K562 (cell line): Measurements from ENCODE around the gene ACY1. TPM values are rescaled to one million over a fixed set of nuclear protein-coding genes. Genes with fewer than 3 reads are reported as not detected.
A peak's percentile ranks its signal among the peaks of the same experiment; 100 is the strongest.

ENCODE experiments used
- ATAC-seq: fragments of 200-7000 bp; cut with Tn5 transposase; 3 replicates; pipeline ENCODE4 v1.9.1; 2020; ENCODE audit warnings: moderate library complexity
- BruUV-seq: library from RNA; stranded (reverse); fragments of 400-500 nt; replicated peaks from 2 replicates; lab custom pipeline; 2021; lab: Mats Ljungman, UMichigan
- CTCF ChIA-PET: fragments of 300-600 bp; formaldehyde crosslinking; extraction: SDS; loops from one replicate; lab custom pipeline; 2021; ENCODE audit warnings: low intra/inter-chr PET ratio; lab: Yijun Ruan, JAX
- POLR2A ChIA-PET: fragments of 300-600, 350-650 bp; sonication (Branson Sonifier 250); formaldehyde crosslinking; extraction: SDS; loops from one replicate; lab custom pipeline; 2021; ENCODE audit warnings: antibody characterized with exemption, inconsistent platforms; lab: Yijun Ruan, JAX
- DNase-seq, 4 experiments: peaks; one replicate each; pipeline versions ENCODE4 v3.0.0 to v3.0.0-alpha.2; 2011 to 2018; ENCODE audit warnings: low spot score in 3 of 4, mixed read lengths in 3 of 4; ENCODE audit errors: extremely low read depth in 1 of 4
- FAIRE-seq: peaks from 2 replicates; lab custom pipeline; 2011; peaks lifted over from hg19 to GRCh38; lab: Jason Lieb, UNC
- H2AFZ ChIP-seq: 2 replicates; pipeline ENCODE4 v1.6.0; 2011; ENCODE audit warnings: low read depth, low read length, control low read depth, inconsistent platforms
- H3K27ac ChIP-seq: fragments of 200-600 bp; 3 replicates; pipeline ENCODE4 v1.8.0; 2011; ENCODE audit warnings: low read depth, mild to moderate bottlenecking, control low read depth, inconsistent platforms, low read length, moderate library complexity, mixed read lengths; ENCODE audit errors: extremely low read depth
- H3K27me3 ChIP-seq, 2 experiments: fragments of 300-600 bp in 1 of 2; 2 replicates in 1 of 2; 3 replicates in 1 of 2; pipeline versions ENCODE4 v1.6.0 to v1.8.0; 2011; ENCODE audit warnings: inconsistent platforms in 2 of 2, low read length in 2 of 2, mild to moderate bottlenecking in 1 of 2, mixed read lengths in 1 of 2, moderate library complexity in 1 of 2; ENCODE audit not compliant: control insufficient read depth in 2 of 2, insufficient read depth in 2 of 2
- H3K36me3 ChIP-seq: fragments of 300-600 bp; 3 replicates; pipeline ENCODE4 v1.8.0; 2011; ENCODE audit warnings: mild to moderate bottlenecking, low read length, inconsistent platforms; ENCODE audit not compliant: control insufficient read depth, insufficient read depth
- H3K4me1 ChIP-seq, 2 experiments: fragments of 200-600 bp in 1 of 2; replicated peaks in 1 of 2; 2 replicates in 1 of 2; 3 replicates in 1 of 2; pipeline versions ENCODE4 v1.5.1 to v1.8.0; 2011; ENCODE audit warnings: inconsistent platforms in 2 of 2, low read length in 2 of 2, mild to moderate bottlenecking in 1 of 2, mixed read lengths in 1 of 2, moderate library complexity in 1 of 2; ENCODE audit not compliant: control insufficient read depth in 2 of 2, insufficient read depth in 2 of 2
- H3K4me2 ChIP-seq: 2 replicates; pipeline ENCODE4 v1.6.1; 2011; ENCODE audit warnings: low read length, control low read depth, inconsistent platforms, mixed read lengths; ENCODE audit not compliant: insufficient read depth
- H3K4me3 ChIP-seq: fragments of 200-600 bp; sonication (generic), shearing (Covaris generic); 2 replicates; pipeline ENCODE4 v1.5.1; 2016; ENCODE audit warnings: control low read depth, inconsistent platforms
- H3K79me2 ChIP-seq: fragments of 200-600 bp; 3 replicates; pipeline ENCODE4 v1.8.0; 2011; ENCODE audit warnings: low read length, inconsistent platforms; ENCODE audit not compliant: control insufficient read depth, insufficient read depth
- H3K9ac ChIP-seq, 2 experiments: 2 replicates each; pipeline versions ENCODE4 v1.6.0 to v1.6.1; 2011; ENCODE audit warnings: low read depth in 2 of 2, low read length in 2 of 2, control low read depth in 1 of 2, inconsistent platforms in 1 of 2, mild to moderate bottlenecking in 1 of 2, mixed read lengths in 1 of 2; ENCODE audit not compliant: insufficient read depth in 1 of 2
- H3K9me1 ChIP-seq: one replicate; pipeline ENCODE4 v1.6.0; 2011; ENCODE audit warnings: inconsistent platforms, mild to moderate bottlenecking, low read length, moderate library complexity; ENCODE audit not compliant: control insufficient read depth, insufficient read depth
- H3K9me3 ChIP-seq: replicated peaks from 2 replicates; pipeline ENCODE4 v1.5.1; 2011; ENCODE audit warnings: low read depth, low read length, inconsistent platforms; ENCODE audit not compliant: control insufficient read depth, insufficient read depth
- H4K20me1 ChIP-seq: replicated peaks from 2 replicates; pipeline ENCODE4 v1.6.1; 2011; ENCODE audit warnings: low read length, inconsistent platforms, mixed read lengths; ENCODE audit not compliant: control insufficient read depth, insufficient read depth
- CBFA2T3 ChIP-seq: fragments of 450-650 bp; IDR thresholded peaks from 2 replicates; pipeline ENCODE4 v1.6.1; 2017
- CUX1 ChIP-seq: fragments of 200-800 bp; sonication (Bioruptor generic); IDR thresholded peaks from 2 replicates; pipeline ENCODE4 v1.6.1; 2016; ENCODE audit warnings: missing genetic modification characterization, missing compliant biosample characterization
- XRCC5 ChIP-seq: fragments of 200-400 bp; formaldehyde crosslinking; IDR thresholded peaks from 2 replicates; pipeline ENCODE4 v1.6.1; 2017; ENCODE audit warnings: low read depth, mild to moderate bottlenecking, low read length
- ZFX ChIP-seq: sonication (generic); formaldehyde crosslinking; IDR thresholded peaks from 2 replicates; pipeline ENCODE4 v1.8.0; 2022; ENCODE audit warnings: mild to moderate bottlenecking, missing genetic modification reagents, moderate library complexity
- WGBS: fragments of 100-300 bp; shearing (Covaris generic); methylation state at CpG from one replicate; pipeline ENCODE4 v1.1.6; 2016; ENCODE audit warnings: low coverage, mixed read lengths; ENCODE audit not compliant: insufficient coverage; ENCODE audit errors: missing lambda C conversion rate; 5-methylcytosine and 5-hydroxymethylcytosine counted together
- in situ Hi-C: fragments of 300-500 bp; cut with MboI; formaldehyde crosslinking; loops from 4 replicates; pipeline ENCODE4 v1.15.0; 2018; ENCODE audit warnings: inconsistent platforms, mixed read lengths
- intact Hi-C: fragments of 100-400 bp; cut with micrococcal nuclease; formaldehyde crosslinking; loops from 2 replicates; pipeline ENCODE4 v1.14.2; 2022
- polyA plus RNA-seq, 8 experiments: library from polyadenylated mRNA; depleted of rRNA in 4 of 8; stranded (reverse) in 5 of 8; unstranded in 3 of 8; fragments of >200 nt; fragmentation: Nextera tagmentation in 2 of 8; fragmentation: Illumina TruSeq in 1 of 8; extraction: Ambion mirVana in 2 of 8; extraction: Trizol in 1 of 8; gene quantifications; 2 replicates each; pipeline versions ENCODE4 v1.2.1 to v1.2.3, GENCODE V29; 2011 to 2014; ENCODE audit warnings: inconsistent platforms in 1 of 8, missing spikeins in 1 of 8
- total RNA-seq, 7 experiments: library from RNA; depleted of rRNA in 6 of 7; stranded (reverse); fragments of >200 nt in 6 of 7; fragmentation: Illumina TruSeq in 2 of 7; extraction: Trizol in 2 of 7; gene quantifications; 2 replicates each; pipeline versions ENCODE4 v1.2.1 to v1.2.3, GENCODE V29; 2011 to 2021; ENCODE audit warnings: low replicate concordance in 1 of 7

ACY1 gene
- total and polyA plus RNA-seq, 9 of the 15 experiments (the other 6 are each of a cell fraction or from before 2014, with no cell fraction given): 70.7 to 195 (median 123) TPM

- ATAC-seq (no peak), DNase-seq (no peak), FAIRE-seq (no peak)
- no TSS peak for BruUV-seq
- no peak for TF ChIP-seq CUX1
- no peak for TF ChIP-seq ZFX
- TF ChIP-seq XRCC5: no peak
- TF ChIP-seq CBFA2T3: 0 out of 2 replicates have a peak, but pooled peaks have one; percentile 6
- intact Hi-C loops (no loop called here), in situ Hi-C loops (no loop called here)
- Histone ChIP-seq H3K4me3 (no peak overlapping the region), H3K27me3 (no peaks in the 10 kb centered on the region), H3K4me1 (peaks cover 31 to 63% of the 10 kb centered on the region in 2 experiments; a peak in 4 of 5 replicates), H3K9me3 (no peaks in the 10 kb centered on the region), H3K36me3 (peaks cover 39% of the 10 kb centered on the region), H3K9ac (peak overlapping the region in 1 of 2 experiments; percentile 91; a peak in 2 of 4 replicates), H3K79me2 (peaks cover 38% of the 10 kb centered on the region), H3K9me1 (no peaks in the 10 kb centered on the region), H4K20me1 (no peaks in the 10 kb centered on the region), H2AFZ (no peak overlapping the region), H3K4me2 (no peak overlapping the region), H3K27ac (peak overlapping the region; percentile 30; the same call in 1 of the 3 replicates)
- CTCF ChIA-PET: no interaction called here
- WGBS: 78% methylated on average over 6 of the region's 7 CpGs
- POLR2A ChIA-PET: interaction anchor here (1.5 to 1.9 kb wide), 2 partner anchors 8 to 13 kb away, joined by 6 to 10 read pairs; partner anchors contain the start of genes ABHD14A and RPL29
Measured at GRCh38 chr3:51987568-51987967, 4.2 kb downstream of the ACY1 start.
